ENCODE results near the gene GPR158.

The GPR158 gene

DNA sequence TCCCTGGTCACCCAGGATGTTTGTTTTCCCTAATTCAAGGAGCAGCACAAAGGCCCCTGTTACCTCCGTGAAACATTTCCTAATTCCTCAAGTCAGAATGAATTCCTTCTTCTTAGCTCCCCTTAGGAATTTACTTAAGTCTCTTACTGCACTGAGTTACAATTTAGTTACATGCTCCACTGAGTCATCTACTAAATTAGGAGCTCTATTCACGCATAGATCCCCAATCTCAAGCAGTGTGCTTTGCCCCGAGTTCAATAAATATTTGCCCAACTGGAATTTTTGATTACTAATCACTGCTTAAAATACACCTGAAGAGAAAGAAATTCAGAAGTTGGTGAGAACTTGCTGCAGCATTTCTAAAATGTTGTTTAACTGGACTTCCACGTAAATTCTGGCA lies 429.8 kb downstream of the GPR158 start:
- no peak for DNase-seq

DNA sequence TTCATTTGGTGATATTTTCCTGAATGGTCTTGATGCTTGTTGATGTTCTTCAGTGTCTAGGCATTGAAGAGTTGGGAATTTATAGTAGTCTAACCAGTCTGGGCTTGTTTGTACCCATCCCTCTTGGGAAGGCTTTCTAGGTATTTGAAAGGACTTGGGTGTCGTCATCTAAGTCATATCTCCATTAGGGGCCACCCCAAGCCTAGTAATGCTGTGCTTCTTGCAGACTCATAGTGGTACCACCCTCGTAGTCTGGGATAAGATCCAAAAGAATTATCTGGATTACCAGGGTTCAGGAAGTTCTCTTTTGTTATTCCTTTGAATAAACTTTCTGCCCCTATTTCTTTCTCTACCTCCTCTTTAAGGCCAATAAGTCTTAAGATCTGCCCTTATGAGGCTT lies 439.9 kb downstream of the GPR158 start:
- no peak for DNase-seq

DNA sequence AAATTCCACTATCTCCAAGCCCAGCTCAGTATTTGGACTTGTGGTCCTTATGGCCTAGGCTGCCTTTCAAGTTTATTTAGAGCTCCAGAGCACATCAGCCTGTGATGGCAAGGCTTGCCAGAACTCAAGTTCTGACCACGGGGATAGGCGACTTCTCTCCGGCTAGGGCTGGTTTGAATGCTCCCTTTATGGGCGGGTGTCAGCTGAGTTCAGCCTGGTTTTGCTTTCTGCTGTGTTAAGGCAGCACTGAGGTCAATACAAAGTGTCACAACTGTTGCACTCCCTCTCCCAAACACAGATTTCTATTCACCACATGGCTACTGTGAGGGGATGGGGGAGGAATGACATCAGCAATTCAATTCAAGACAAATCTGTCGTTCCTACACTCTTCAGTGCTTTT lies 441.1 kb downstream of the GPR158 start:
- DNase-seq = no peak

DNA sequence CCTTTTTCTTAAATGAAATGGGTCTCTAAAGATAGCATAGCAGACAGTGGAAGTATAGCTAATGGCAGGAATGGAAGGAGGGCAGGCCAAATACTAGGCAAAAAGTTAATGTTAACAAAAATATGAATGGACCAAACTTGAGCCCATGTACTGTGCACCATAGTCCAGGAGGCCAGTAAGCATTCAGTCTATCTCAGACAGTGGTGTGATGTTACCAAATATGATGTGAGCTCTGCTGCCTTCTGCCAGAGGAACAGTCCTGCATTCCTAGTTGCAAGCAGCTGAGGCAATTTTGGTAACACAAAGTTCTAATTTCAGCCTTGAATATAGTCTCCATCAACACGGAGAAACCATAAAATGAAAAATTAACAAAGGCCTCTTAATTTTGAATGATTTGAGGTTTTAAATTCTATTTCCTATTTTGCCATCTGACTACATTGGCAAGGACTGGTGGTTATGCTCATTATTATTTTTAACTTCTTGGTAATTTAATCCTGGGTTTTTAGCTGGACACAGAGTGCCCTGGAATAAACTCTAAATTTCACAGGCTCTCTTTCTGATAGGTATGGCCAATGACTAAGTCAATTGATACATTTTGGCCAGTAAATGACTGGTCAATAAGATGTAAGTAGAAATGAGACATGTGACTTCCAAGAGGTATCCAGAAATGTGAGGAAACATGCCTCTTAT lies 442.2 kb downstream of the GPR158 start:
- DNase-seq = no peak

DNA sequence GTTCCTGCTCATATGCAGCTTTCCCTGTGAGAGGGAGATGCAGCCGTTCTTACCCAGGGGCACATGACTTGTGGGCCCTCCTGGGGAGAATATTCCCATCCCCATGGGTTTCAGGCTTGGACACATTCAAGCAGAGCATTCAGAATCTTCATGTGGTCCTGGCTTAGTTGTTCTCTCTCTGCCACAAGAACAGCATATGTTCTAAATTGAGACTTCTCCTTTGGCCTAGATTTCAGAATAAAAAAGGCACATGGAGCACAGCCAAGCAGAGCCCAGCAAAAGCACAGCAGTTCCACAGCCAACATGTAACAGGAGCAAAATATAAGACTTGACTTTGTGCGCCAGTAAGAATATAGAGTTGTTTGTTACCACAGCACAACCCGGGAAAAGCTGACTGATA lies 452.8 kb downstream of the GPR158 start:
- DNase-seq = no peak

DNA sequence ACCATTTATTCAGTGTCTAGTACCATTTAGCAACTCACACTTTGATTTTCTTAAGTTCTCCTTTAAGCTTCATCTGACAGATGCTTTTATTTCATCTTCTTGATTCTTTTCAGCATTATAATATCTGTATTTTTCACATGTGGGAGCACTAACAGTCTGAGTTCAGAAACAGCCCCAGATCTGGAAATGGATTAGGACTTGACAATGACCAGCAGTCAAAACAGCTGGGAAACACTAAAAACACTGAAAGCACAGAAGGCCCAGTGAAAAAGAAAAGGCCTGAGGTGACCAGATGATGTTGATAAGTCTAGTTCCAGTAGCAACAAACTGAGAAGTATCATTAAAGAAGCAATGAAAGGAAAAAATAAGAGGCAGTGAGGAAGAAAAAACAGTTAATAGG lies 454.5 kb downstream of the GPR158 start:
- no peak for DNase-seq

DNA sequence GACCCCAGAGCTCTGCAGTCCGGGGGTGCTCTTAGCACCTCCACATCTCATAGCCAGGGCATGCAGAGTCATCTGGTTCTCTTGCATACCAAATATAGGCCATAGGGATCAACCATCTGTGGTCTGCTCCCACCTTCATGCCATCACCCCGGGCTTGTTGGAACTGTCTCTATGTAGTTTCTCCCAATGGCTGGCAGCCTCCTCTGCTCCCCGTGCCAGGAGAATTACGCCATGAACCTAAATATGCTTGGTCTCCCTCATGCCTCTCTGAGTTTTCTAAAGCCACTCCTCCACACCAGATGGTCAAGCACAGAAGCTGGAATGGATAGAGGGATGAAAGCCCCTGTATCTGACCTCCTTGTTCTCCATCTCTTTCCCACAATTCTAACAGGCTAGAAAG lies 456.7 kb downstream of the GPR158 start:
- DNase-seq = no peak

DNA sequence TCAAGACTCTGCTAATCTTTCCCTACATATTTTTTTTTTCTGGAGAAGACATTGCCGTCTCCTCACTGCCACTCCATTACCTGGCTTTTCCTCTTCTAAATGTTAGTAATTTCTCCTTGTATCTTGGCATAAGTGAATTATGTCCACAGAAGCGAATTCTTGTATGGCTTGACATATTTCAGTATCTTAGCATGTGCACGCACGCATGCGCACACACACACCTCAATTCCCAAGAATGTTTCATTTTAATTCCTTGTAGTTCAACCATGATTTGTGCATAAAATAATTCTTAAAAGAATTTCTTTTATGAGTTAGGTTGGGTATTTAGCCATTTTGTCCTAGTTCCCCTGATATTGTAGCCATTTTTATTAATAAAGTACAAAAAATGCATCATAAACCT lies 458.0 kb downstream of the GPR158 start:
- no peak for DNase-seq

DNA sequence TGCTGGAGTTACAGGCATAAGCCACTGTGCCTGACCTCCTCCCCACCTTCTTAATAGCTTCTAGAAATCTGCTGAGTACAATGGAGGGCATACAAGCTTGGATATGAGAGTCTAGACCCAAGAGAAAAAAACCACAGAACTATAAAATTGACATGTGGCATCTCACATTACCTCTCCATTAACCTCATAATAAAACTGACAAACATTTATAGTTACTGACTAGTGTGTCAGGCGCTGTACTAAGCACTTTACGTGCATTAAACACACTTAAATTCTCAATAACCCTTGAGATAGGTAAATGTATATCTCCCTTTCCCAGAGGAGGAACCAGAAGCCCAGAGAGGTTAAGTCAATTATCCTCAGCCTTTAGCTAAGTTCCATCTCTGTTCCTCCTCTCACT lies 458.7 kb downstream of the GPR158 start:
- no peak for DNase-seq

DNA sequence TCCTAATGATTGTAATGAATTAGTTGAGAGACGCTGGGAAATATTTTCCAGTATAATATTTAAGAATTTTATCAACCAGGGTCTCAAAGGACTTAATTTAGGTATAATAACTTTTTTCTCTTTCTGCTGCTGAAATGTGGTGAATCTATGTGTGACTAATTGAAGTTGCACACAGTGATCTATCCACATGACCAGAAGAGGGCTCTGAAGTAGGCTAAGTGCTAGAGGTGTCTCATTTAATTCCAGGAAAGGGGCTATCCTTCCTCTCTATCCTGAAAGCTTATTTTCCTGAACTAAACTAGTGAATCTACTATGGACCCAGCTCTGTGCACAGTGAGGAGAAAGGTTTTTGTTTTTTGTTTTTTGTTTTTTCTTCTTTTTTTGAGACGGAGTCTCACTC lies 464.8 kb downstream of the GPR158 start:
- DNase-seq = no peak

DNA sequence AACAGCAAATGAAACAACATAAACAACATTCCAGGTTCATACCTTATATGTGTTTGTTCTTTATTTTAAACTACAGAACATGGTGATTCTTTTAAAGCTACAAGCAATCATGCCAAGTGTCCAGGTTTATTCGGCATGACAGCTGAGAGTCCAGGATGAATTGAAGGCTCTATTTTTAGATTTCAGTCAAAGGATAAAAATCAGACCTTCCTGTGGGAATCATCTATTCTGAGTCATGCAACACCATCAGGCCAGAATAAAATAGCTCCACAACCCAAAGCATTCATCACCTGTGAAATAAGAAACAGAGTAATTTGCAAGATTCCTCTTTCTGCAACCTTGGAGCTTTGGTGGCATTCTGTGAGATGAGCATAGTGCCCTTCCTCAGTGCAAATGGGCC lies 466.8 kb downstream of the GPR158 start:
- no peak for DNase-seq

DNA sequence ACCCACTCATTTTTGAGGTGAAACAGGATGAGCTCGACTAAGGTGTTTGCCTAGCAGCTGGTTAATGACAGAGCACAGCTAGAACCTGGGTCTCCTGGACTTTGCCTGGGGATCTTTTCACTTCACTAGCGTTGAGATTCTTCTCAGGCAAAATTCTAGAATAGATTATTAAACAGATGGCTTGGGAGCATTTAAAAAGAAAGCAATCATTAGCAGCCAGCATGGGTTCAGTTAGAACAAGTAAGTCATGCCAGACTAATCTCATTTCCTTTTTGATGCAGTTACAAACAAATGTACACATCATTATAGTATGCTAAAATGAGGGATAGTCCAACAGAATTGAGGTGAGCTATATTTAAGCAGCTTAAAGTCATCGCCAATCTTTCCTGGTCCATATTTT lies 467.9 kb downstream of the GPR158 start:
- DNase-seq = no peak

DNA sequence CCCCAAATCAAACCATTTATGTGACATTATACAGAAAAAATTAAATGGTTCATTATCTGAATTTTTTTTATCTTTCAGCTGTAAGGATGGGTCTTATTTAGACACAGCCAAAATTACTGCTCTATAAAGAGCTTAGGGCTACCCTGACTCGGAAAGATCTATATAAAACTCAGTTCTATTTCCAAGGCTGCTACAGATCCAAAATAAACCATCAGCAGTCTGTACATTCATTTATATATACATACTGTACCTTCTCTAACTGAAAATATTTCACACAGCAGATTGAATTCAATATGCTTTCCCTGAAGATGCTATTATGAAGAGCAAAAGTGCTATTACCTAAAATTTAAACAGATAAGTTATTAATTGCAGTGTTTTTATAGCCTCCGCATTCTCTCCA lies 471.6 kb downstream of the GPR158 start:
- no peak for DNase-seq

DNA sequence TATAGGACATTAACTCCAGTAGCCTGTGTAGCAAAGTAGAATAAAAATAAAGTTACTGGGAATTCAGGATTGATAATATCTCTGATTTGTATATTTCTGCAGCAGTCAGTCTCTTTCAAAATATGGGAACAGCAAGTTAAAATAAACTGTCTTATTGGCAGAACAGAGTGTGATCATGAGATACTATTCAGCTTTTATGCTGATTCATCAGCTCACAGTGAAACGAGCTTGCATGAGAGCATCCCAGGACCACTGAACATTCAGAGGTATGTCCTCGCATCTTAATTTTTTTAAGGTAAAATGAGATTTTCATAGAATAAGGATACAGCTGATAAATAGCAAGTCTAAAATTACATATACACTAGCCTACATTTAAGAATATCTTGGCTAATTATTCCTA lies 476.7 kb downstream of the GPR158 start:
- no peak for DNase-seq

All from stimulated activated CD4-positive, alpha-beta T cell treated with anti-CD3 and anti-CD28 coated beads, Interleukin-2, amount 100 ng/mL, for 48 hours (primary cell).